HG02981 (cell line): ENCODE data around the gene CCNL2.

Experiments
- ATAC-seq: cut with Tn5 transposase; IDR thresholded peaks from one replicate; pipeline ENCODE4 v1.9.1; 2021; ENCODE audit warnings: mild to moderate bottlenecking, moderate library complexity; ENCODE audit not compliant: unreplicated experiment

The CCNL2 gene

GRCh38 chr1:1345860-1346500 lies 53.2 kb downstream of the CCNL2 start:
- ATAC-seq = no peak

GRCh38 chr1:1345384-1345783 lies 53.8 kb downstream of the CCNL2 start:
- ATAC-seq = no peak

GRCh38 chr1:1344655-1345361 lies 54.3 kb downstream of the CCNL2 start:
- ATAC-seq = no peak

- no peak for ATAC-seq
Observed at GRCh38 chr1:1343811-1344421, 55.2 kb downstream of the CCNL2 start.

GRCh38 chr1:1342584-1343115 lies 56.5 kb downstream of the CCNL2 start:
- no peak for ATAC-seq

- ATAC-seq = no peak
Observed at GRCh38 chr1:1342061-1342562, 57.0 kb downstream of the CCNL2 start.

GRCh38 chr1:1341549-1342021 lies 57.5 kb downstream of the CCNL2 start:
- ATAC-seq = no peak

GRCh38 chr1:1340791-1341548 lies 58.2 kb downstream of the CCNL2 start:
- ATAC-seq = no peak

GRCh38 chr1:1340185-1340584 lies 59.0 kb downstream of the CCNL2 start:
- no peak for ATAC-seq

- ATAC-seq = no peak
Observed at GRCh38 chr1:1338278-1338677, 60.9 kb downstream of the CCNL2 start.

GRCh38 chr1:1337793-1338147 lies 61.4 kb downstream of the CCNL2 start:
- no peak for ATAC-seq

- ATAC-seq = no peak
Observed at GRCh38 chr1:1336931-1337792, 62.0 kb downstream of the CCNL2 start.

- no peak for ATAC-seq
Observed at GRCh38 chr1:1336446-1336845, 62.7 kb downstream of the CCNL2 start.

GRCh38 chr1:1335792-1336248 lies 63.3 kb downstream of the CCNL2 start:
- no peak for ATAC-seq
